HepG2 (cell line): Measurements from ENCODE around the gene SECTM1. TPM values are rescaled to one million over a fixed set of nuclear protein-coding genes. Genes with fewer than 3 reads are reported as not detected.

Source experiments
- ADNP ChIP-seq: sonication (generic); formaldehyde crosslinking; IDR thresholded peaks from 2 replicates; pipeline ENCODE4 v1.4.0; 2020; ENCODE audit warnings: missing genetic modification reagents
- HNRNPL ChIP-seq: fragments of 200-400 bp; formaldehyde crosslinking; IDR thresholded peaks from 2 replicates; pipeline ENCODE4 v1.6.1; 2017; ENCODE audit warnings: mild to moderate bottlenecking, low read depth, low read length
- MBD4 ChIP-seq: IDR thresholded peaks from 2 replicates; pipeline ENCODE4 v1.6.1; 2012; ENCODE audit warnings: low read length, inconsistent platforms, borderline replicate concordance
- NR2F6 ChIP-seq, 2 experiments: IDR thresholded peaks; 2 replicates each; pipeline ENCODE4 v1.6.1; 2016; ENCODE audit warnings: antibody characterized with exemption in 1 of 2, mild to moderate bottlenecking in 1 of 2
- ZC3H13 ChIP-seq: sonication (generic); formaldehyde crosslinking; IDR thresholded peaks from 2 replicates; pipeline ENCODE4 v1.8.1; 2023; ENCODE audit warnings: mild to moderate bottlenecking, missing genetic modification reagents, moderate library complexity
- ZNF232 ChIP-seq: sonication (generic); formaldehyde crosslinking; IDR thresholded peaks from 2 replicates; pipeline ENCODE4 v1.4.0; 2020; ENCODE audit warnings: missing genetic modification reagents, borderline replicate concordance
- ZNF75D ChIP-seq: sonication (generic); formaldehyde crosslinking; IDR thresholded peaks from 2 replicates; pipeline ENCODE4 v1.8.1; 2023; ENCODE audit warnings: missing genetic modification reagents, mild to moderate bottlenecking, borderline replicate concordance
- polyA plus RNA-seq, 8 experiments: library from polyadenylated mRNA; depleted of rRNA in 3 of 8; stranded (reverse) in 7 of 8; unstranded in 1 of 8; fragments of >200 nt; fragmentation: Illumina TruSeq in 4 of 8; extraction: Trizol in 4 of 8; gene quantifications; 2 replicates each; pipeline versions ENCODE4 v1.2.1 to v1.2.3, GENCODE V29; 2011 to 2016; ENCODE audit warnings: low read depth in 4 of 8, missing spikeins in 1 of 8, mixed read lengths in 1 of 8; ENCODE audit not compliant: insufficient read depth in 1 of 8
- total RNA-seq, 5 experiments: library from RNA; depleted of rRNA; stranded (reverse); fragments of >200 nt; fragmentation: Illumina TruSeq; extraction: Trizol; gene quantifications; 2 replicates each; pipeline ENCODE4 v1.2.3, GENCODE V29; 2016; ENCODE audit warnings: low read depth in 1 of 5
- TF ChIP-seq, protein P1 (sequence below): sonication (generic); formaldehyde crosslinking; IDR thresholded peaks from 2 replicates; pipeline ENCODE4 v1.4.0; 2020; ENCODE audit warnings: missing genetic modification reagents
- TF ChIP-seq, protein P2 (sequence below): sonication (generic); formaldehyde crosslinking; IDR thresholded peaks from 2 replicates; pipeline ENCODE4 v1.9.0; 2021; ENCODE audit warnings: missing genetic modification reagents, borderline replicate concordance

SECTM1 gene
- total and polyA plus RNA-seq, 2 of the 13 experiments (the other 11 are each of a cell fraction or from before 2014, with no cell fraction given) = 3.5 to 5.3 TPM

DNA sequence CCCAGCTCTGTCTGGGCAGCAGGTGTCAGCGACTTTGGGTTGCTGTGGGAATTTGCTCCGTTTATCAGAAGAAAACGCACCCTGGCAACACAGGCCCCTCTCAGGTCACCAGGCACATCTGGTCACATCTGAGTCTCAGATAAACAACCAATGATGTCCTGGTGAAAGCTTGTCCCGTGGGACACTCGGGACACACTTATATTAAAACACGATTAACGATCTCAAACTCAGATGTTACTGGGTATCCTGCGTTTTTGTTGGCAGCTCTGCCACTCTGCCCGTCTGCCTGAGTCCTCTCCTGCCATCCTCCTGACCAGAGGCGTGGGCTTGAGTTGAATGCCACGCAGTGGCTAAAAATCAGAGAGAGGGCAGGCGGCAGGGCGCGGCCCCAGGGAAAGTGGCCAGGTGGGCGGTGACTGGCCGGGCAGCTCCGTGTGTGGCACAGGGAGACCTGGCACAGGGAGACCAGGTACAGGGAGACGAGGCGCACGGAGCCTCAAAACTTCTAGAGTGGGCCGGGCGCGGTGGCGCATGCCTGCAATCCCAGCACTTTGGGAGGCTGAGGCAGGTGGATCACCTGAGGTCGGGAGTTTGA lies 2.1 kb downstream of the SECTM1 start (continued):
- TF ChIP-seq HNRNPL = peak; percentile 50; the same call in 1 of the 2 replicates
- TF ChIP-seq, protein P1, sequence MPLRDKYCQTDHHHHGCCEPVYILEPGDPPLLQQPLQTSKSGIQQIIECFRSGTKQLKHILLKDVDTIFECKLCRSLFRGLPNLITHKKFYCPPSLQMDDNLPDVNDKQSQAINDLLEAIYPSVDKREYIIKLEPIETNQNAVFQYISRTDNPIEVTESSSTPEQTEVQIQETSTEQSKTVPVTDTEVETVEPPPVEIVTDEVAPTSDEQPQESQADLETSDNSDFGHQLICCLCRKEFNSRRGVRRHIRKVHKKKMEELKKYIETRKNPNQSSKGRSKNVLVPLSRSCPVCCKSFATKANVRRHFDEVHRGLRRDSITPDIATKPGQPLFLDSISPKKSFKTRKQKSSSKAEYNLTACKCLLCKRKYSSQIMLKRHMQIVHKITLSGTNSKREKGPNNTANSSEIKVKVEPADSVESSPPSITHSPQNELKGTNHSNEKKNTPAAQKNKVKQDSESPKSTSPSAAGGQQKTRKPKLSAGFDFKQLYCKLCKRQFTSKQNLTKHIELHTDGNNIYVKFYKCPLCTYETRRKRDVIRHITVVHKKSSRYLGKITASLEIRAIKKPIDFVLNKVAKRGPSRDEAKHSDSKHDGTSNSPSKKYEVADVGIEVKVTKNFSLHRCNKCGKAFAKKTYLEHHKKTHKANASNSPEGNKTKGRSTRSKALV (CRISPR knock-in tag) = no peak
- 0 out of 2 replicates have a peak, but pooled peaks have one; percentile 3 for TF ChIP-seq ZC3H13 (CRISPR knock-in tag)
- no peak for TF ChIP-seq ZNF232 (CRISPR knock-in tag)
- TF ChIP-seq, protein P2, sequence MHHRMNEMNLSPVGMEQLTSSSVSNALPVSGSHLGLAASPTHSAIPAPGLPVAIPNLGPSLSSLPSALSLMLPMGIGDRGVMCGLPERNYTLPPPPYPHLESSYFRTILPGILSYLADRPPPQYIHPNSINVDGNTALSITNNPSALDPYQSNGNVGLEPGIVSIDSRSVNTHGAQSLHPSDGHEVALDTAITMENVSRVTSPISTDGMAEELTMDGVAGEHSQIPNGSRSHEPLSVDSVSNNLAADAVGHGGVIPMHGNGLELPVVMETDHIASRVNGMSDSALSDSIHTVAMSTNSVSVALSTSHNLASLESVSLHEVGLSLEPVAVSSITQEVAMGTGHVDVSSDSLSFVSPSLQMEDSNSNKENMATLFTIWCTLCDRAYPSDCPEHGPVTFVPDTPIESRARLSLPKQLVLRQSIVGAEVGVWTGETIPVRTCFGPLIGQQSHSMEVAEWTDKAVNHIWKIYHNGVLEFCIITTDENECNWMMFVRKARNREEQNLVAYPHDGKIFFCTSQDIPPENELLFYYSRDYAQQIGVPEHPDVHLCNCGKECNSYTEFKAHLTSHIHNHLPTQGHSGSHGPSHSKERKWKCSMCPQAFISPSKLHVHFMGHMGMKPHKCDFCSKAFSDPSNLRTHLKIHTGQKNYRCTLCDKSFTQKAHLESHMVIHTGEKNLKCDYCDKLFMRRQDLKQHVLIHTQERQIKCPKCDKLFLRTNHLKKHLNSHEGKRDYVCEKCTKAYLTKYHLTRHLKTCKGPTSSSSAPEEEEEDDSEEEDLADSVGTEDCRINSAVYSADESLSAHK (CRISPR knock-in tag) = no peak
- no peak for TF ChIP-seq ADNP
- no peak for TF ChIP-seq MBD4
- no peak for TF ChIP-seq NR2F6 (IDR thresholded peaks at IDR 0.05)
- TF ChIP-seq NR2F6 (CRISPR knock-in tag; IDR thresholded peaks at IDR 0.05) = no peak
- no peak for TF ChIP-seq ZNF75D
